C1 segment of cervical spinal cord (tissue), 14 donors: ENCODE measurements around the gene KCNT1.

Experiments used
- DNase-seq, 14 donors: peaks; one replicate each; lab custom pipeline; 2025; lab: John Stamatoyannopoulos, UW

The KCNT1 gene

GRCh38 chr9:135780626-135781025 is 78.6 kb downstream of the KCNT1 start:
- no peak for DNase-seq

GRCh38 chr9:135782946-135783345 is 81.0 kb downstream of the KCNT1 start:
- no peak for DNase-seq

- DNase-seq, result no peak
These were observed 81.7 kb downstream of the KCNT1 start for GRCh38 chr9:135783540-135784245.

- no peak for DNase-seq
These were observed 83.1 kb downstream of the KCNT1 start for GRCh38 chr9:135785013-135785575.

GRCh38 chr9:135786146-135786690 is 84.2 kb downstream of the KCNT1 start:
- no peak for DNase-seq

GRCh38 chr9:135787317-135787716 is 85.3 kb downstream of the KCNT1 start:
- no peak for DNase-seq

- DNase-seq, result no peak
These were observed 86.0 kb downstream of the KCNT1 start for GRCh38 chr9:135787776-135788575.

GRCh38 chr9:135788576-135789300 is 86.8 kb downstream of the KCNT1 start:
- DNase-seq, result no peak

GRCh38 chr9:135789838-135790291 is 87.9 kb downstream of the KCNT1 start:
- no peak for DNase-seq

GRCh38 chr9:135790356-135790755 is 88.4 kb downstream of the KCNT1 start:
- DNase-seq, result no peak

- no peak for DNase-seq
These were observed 88.9 kb downstream of the KCNT1 start for GRCh38 chr9:135790850-135791249.

GRCh38 chr9:135791431-135792267 is 89.7 kb downstream of the KCNT1 start:
- DNase-seq, result no peak

GRCh38 chr9:135792268-135793128 is 90.5 kb downstream of the KCNT1 start:
- no peak for DNase-seq

GRCh38 chr9:135793221-135794056 is 91.5 kb downstream of the KCNT1 start:
- no peak for DNase-seq

GRCh38 chr9:135794057-135794335 is 92.0 kb downstream of the KCNT1 start:
- DNase-seq, result no peak

GRCh38 chr9:135794361-135794885 is 92.4 kb downstream of the KCNT1 start:
- no peak for DNase-seq

GRCh38 chr9:135795391-135795790 is 93.4 kb downstream of the KCNT1 start:
- no peak for DNase-seq

- DNase-seq, result no peak
These were observed 95.0 kb downstream of the KCNT1 start for GRCh38 chr9:135796784-135797485.
